Mesenchymal stem cell (in vitro differentiated cells and primary cell): ENCODE results near the gene HSPG2.

ENCODE experiments used
- DNase-seq: peaks from one replicate; pipeline ENCODE4 v3.0.0-alpha.2; 2013
- H2AFZ ChIP-seq: one replicate; pipeline ENCODE4 v1.6.1; 2013; ENCODE audit warnings: low read depth, mild to moderate bottlenecking, control low read depth, inconsistent platforms, low read length, moderate library complexity
- H2AK5ac ChIP-seq: 2 replicates; pipeline ENCODE4 v1.6.1; 2013; ENCODE audit warnings: low read length, moderate library complexity, mild to moderate bottlenecking, inconsistent platforms; ENCODE audit not compliant: severe bottlenecking
- H2BK120ac ChIP-seq: one replicate; pipeline ENCODE4 v1.6.1; 2013; ENCODE audit warnings: low read depth, mild to moderate bottlenecking, inconsistent platforms, low read length, moderate library complexity
- H2BK12ac ChIP-seq, 2 experiments: one replicate each; pipeline ENCODE4 v1.6.1; 2013; ENCODE audit warnings: inconsistent platforms in 2 of 2, low read length in 2 of 2, mild to moderate bottlenecking in 2 of 2, moderate library complexity in 2 of 2, control low read depth in 1 of 2
- H2BK15ac ChIP-seq: one replicate; pipeline ENCODE4 v1.6.1; 2013; ENCODE audit warnings: mild to moderate bottlenecking, low read depth, inconsistent platforms; ENCODE audit not compliant: poor library complexity, severe bottlenecking
- H2BK5ac ChIP-seq: 2 replicates; pipeline ENCODE4 v1.6.1; 2013; ENCODE audit warnings: low read depth, mild to moderate bottlenecking, low read length, control low read depth, inconsistent platforms; ENCODE audit not compliant: poor library complexity, severe bottlenecking
- H3K14ac ChIP-seq, 2 experiments: one replicate each; pipeline ENCODE4 v1.6.1; 2013; ENCODE audit warnings: inconsistent platforms in 2 of 2, low read length in 2 of 2, control low read depth in 1 of 2, mild to moderate bottlenecking in 1 of 2, moderate library complexity in 1 of 2
- H3K18ac ChIP-seq, 2 experiments: one replicate each; pipeline ENCODE4 v1.6.1; 2013; ENCODE audit warnings: inconsistent platforms in 2 of 2, low read length in 2 of 2, control low read depth in 1 of 2, low read depth in 1 of 2, mild to moderate bottlenecking in 1 of 2
- H3K23ac ChIP-seq, 2 experiments: one replicate each; pipeline ENCODE4 v1.6.1; 2013; ENCODE audit warnings: inconsistent platforms in 2 of 2, low read length in 2 of 2, mild to moderate bottlenecking in 2 of 2, moderate library complexity in 2 of 2, control low read depth in 1 of 2
- H3K27ac ChIP-seq: 2 replicates; pipeline ENCODE4 v1.5.1; 2013; ENCODE audit warnings: mild to moderate bottlenecking, moderate library complexity, low read length, control low read depth, inconsistent platforms; ENCODE audit not compliant: poor library complexity, severe bottlenecking
- H3K27me3 ChIP-seq, 2 experiments: 2 replicates each; pipeline versions ENCODE4 v1.6.1 to v1.7.0; 2013; ENCODE audit warnings: low read length in 2 of 2, mild to moderate bottlenecking in 2 of 2, moderate library complexity in 2 of 2, control low read depth in 1 of 2, inconsistent platforms in 1 of 2; ENCODE audit not compliant: control insufficient read depth in 1 of 2, insufficient read depth in 1 of 2
- H3K36me3 ChIP-seq, 2 experiments: 2 replicates each; pipeline versions ENCODE4 v1.6.1 to v1.7.0; 2013; ENCODE audit warnings: low read length in 2 of 2, control low read depth in 1 of 2, inconsistent platforms in 1 of 2, low read depth in 1 of 2, mild to moderate bottlenecking in 1 of 2; ENCODE audit not compliant: insufficient read depth in 2 of 2, control insufficient read depth in 1 of 2
- H3K4ac ChIP-seq, 2 experiments: one replicate each; pipeline ENCODE4 v1.6.1; 2013; ENCODE audit warnings: inconsistent platforms in 2 of 2, low read length in 2 of 2, mild to moderate bottlenecking in 2 of 2, moderate library complexity in 2 of 2, control low read depth in 1 of 2, low read depth in 1 of 2
- H3K4me1 ChIP-seq: 2 replicates; pipeline ENCODE4 v1.6.1; 2013; ENCODE audit warnings: low read depth, low read length, control low read depth; ENCODE audit not compliant: control insufficient read depth, insufficient read depth
- H3K4me2 ChIP-seq: 2 replicates; pipeline ENCODE4 v1.6.1; 2013; ENCODE audit warnings: low read length, mild to moderate bottlenecking, inconsistent platforms; ENCODE audit not compliant: poor library complexity, severe bottlenecking
- H3K4me3 ChIP-seq, 2 experiments: 2 replicates each; pipeline versions ENCODE4 v1.5.1 to v1.7.0; 2013; ENCODE audit warnings: low read length in 2 of 2, mild to moderate bottlenecking in 2 of 2, control low read depth in 1 of 2, low read depth in 1 of 2; ENCODE audit not compliant: insufficient read depth in 1 of 2
- H3K79me1 ChIP-seq: replicated peaks from 2 replicates; pipeline ENCODE4 v1.6.1; 2013; ENCODE audit warnings: mild to moderate bottlenecking, control low read depth, low read length, inconsistent platforms; ENCODE audit not compliant: poor library complexity, severe bottlenecking
- H3K9ac ChIP-seq: 2 replicates; pipeline ENCODE4 v1.7.0; 2013; ENCODE audit warnings: mild to moderate bottlenecking, low read length, moderate library complexity
- H3K9me3 ChIP-seq: 2 replicates; pipeline ENCODE4 v1.7.0; 2013; ENCODE audit warnings: mild to moderate bottlenecking, low read length; ENCODE audit not compliant: control insufficient read depth
- H4K8ac ChIP-seq: one replicate; pipeline ENCODE4 v1.6.1; 2013; ENCODE audit warnings: inconsistent platforms, mild to moderate bottlenecking, low read length, moderate library complexity
- H4K91ac ChIP-seq: one replicate; pipeline ENCODE4 v1.6.1; 2013; ENCODE audit warnings: mild to moderate bottlenecking, low read length, inconsistent platforms
- WGBS: methylation state at CpG from one replicate; pipeline ENCODE4 v1.1.7; 2013; ENCODE audit warnings: mixed read lengths; 5-methylcytosine and 5-hydroxymethylcytosine counted together

The HSPG2 gene

DNA sequence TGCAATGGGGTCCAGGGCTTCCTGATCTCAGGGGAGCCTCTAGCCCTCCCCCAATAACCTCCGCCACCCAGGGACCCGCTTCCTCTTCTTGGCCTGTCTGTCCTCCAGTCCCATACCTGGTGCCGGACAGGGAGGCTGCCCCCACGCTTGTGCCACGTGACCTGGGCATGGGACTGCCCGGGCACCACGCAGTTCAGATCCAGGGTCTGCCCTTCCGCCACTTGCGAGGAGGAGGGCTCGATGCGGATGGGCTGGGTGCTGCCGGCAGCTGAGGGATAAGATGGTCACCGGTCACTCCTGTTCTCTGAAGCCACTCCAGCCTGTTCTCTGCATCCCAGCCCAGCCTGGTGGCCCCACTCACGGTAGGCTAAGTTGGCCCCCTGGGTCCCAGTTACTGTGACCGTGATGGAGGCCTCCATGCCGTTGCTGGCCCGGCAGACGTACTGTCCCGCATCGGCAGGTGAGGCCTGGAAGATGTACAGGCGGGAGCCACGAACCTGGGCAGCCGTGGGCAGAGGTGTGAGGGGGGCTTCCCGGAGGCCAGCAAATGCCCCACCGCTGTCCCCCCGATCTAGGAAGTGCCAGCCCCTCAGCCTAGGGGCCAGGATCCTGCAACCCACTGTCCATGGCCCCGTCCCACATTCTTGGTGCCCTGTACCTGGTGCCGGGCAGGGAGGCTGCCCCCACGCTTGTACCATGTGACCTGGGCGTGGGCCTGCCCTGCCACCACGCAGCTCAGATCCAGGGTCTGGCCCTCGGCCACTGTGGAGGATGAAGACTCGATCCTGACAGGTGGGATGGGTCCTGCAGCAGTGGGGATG is 85.5 kb downstream of the HSPG2 start:
- Histone ChIP-seq H4K91ac (no peak overlapping the region), H4K8ac (no peak overlapping the region), H3K36me3 (peaks cover 93 to 94% of the 10 kb centered on the region in 2 experiments), H2BK120ac (no peak overlapping the region), H3K23ac (no peak overlapping the region), H3K79me1 (peaks cover 18% of the 10 kb centered on the region), H3K4me1 (peaks cover 4% of the 10 kb centered on the region), H2BK5ac (no peak overlapping the region), H2AK5ac (no peak overlapping the region), H3K27me3 (no peaks in the 10 kb centered on the region), H3K4me3 (no peak overlapping the region), H3K9ac (no peak overlapping the region), H2BK15ac (no peak overlapping the region), H3K9me3 (no peaks in the 10 kb centered on the region), H2BK12ac (no peak overlapping the region), H2AFZ (no peak overlapping the region), H3K4me2 (no peak overlapping the region), H3K18ac (no peak overlapping the region), H3K4ac (no peak overlapping the region), H3K14ac (no peak overlapping the region), H3K27ac (no peak overlapping the region)
- 98% methylated on average over 33 of the region's 33 CpGs for WGBS
- DNase-seq, result no peak

GRCh38 chr1:21849909-21850576 is 87.1 kb downstream of the HSPG2 start:
- H3K27ac ChIP-seq, result no peak overlapping the region
- H3K9ac ChIP-seq, result no peak overlapping the region
- no peak overlapping the region for H3K14ac ChIP-seq
- no peaks in the 10 kb centered on the region for H3K9me3 ChIP-seq
- H3K4ac ChIP-seq, result no peak overlapping the region
- H3K23ac ChIP-seq, result no peak overlapping the region
- no peak overlapping the region for H2AFZ ChIP-seq
- H3K18ac ChIP-seq, result no peak overlapping the region
- H3K79me1 ChIP-seq, result peaks cover 20% of the 10 kb centered on the region
- WGBS, result 98% methylated on average over 30 of the region's 30 CpGs
- no peak for DNase-seq
- H3K36me3 ChIP-seq, result peaks cover 91 to 92% of the 10 kb centered on the region in 2 experiments
- no peak overlapping the region for H2AK5ac ChIP-seq
- no peaks in the 10 kb centered on the region for H3K4me1 ChIP-seq
- H3K4me3 ChIP-seq, result no peak overlapping the region
- H2BK120ac ChIP-seq, result no peak overlapping the region
- no peak overlapping the region for H4K8ac ChIP-seq
- no peak overlapping the region for H3K4me2 ChIP-seq
- no peak overlapping the region for H2BK12ac ChIP-seq
- no peak overlapping the region for H4K91ac ChIP-seq
- no peaks in the 10 kb centered on the region for H3K27me3 ChIP-seq
- no peak overlapping the region for H2BK5ac ChIP-seq
- no peak overlapping the region for H2BK15ac ChIP-seq

DNA sequence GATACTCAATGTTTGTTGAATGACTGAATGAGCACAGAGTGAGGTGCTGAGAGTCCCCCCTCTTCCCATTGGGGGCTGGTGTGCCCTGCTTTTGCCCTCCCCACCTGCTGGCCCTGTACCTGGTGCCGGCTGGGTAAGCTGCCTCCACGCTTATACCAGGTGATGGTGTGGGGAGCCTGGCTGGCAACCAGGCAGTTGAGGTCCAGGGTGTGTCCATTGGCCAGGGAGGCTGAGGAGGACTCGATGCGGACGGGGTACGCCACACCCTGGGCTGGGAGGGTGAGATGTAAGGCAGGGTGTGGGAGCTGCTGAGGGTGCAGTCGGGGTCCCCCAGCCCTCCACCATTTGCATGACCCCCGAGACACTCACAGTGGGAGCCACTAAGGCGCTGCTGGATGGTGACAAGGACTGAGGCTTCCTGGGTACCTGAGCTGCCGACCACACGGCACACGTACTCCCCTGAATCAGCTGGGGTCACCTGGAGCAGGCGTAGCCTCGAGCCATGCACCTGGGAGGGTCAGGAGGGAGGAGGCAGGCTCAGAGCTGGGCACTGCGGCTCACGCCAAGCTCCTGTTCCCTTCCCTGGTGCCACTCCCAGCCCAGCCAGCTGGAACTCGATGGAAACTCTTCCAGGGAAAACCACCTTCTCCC is 88.5 kb downstream of the HSPG2 start:
- Histone ChIP-seq H3K23ac (no peak overlapping the region), H4K8ac (no peak overlapping the region), H3K4me1 (no peaks in the 10 kb centered on the region), H3K9me3 (no peaks in the 10 kb centered on the region), H2BK12ac (no peak overlapping the region), H3K27me3 (no peaks in the 10 kb centered on the region), H3K4me2 (no peak overlapping the region), H3K14ac (no peak overlapping the region), H2AFZ (no peak overlapping the region), H3K27ac (no peak overlapping the region), H2BK15ac (no peak overlapping the region), H2AK5ac (no peak overlapping the region), H2BK120ac (no peak overlapping the region), H4K91ac (no peak overlapping the region), H3K79me1 (peaks cover 18% of the 10 kb centered on the region), H2BK5ac (no peak overlapping the region), H3K4ac (no peak overlapping the region), H3K4me3 (no peak overlapping the region), H3K36me3 (peaks cover 88 to 89% of the 10 kb centered on the region in 2 experiments), H3K9ac (no peak overlapping the region), H3K18ac (no peak overlapping the region)
- 98% methylated on average over 17 of the region's 17 CpGs for WGBS
- DNase-seq, result no peak
